ENCODE data around the gene PHLDB2.

- no peak for TF ChIP-seq FOS (IDR thresholded peaks at IDR 0.05; ENCODE audit: low read depth, low read length)
- TF ChIP-seq, protein P1, sequence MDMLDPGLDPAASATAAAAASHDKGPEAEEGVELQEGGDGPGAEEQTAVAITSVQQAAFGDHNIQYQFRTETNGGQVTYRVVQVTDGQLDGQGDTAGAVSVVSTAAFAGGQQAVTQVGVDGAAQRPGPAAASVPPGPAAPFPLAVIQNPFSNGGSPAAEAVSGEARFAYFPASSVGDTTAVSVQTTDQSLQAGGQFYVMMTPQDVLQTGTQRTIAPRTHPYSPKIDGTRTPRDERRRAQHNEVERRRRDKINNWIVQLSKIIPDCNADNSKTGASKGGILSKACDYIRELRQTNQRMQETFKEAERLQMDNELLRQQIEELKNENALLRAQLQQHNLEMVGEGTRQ (IDR thresholded peaks at IDR 0.05; ENCODE audit: low read depth, low read length), result no peak
- TF ChIP-seq CTCF (conservative IDR thresholded peaks at IDR 0.05; ENCODE audit: low read depth, low read length), result no peak
- no peak for TF ChIP-seq CEBPB (IDR thresholded peaks at IDR 0.05; ENCODE audit: low read depth, low read length)
- TF ChIP-seq RAD21 (IDR thresholded peaks at IDR 0.05; ENCODE audit: low read length), result no peak
- TF ChIP-seq POLR2A (IDR thresholded peaks at IDR 0.05; ENCODE audit: low read depth, low read length), result no peak
- no peak for TF ChIP-seq RFX5 (IDR thresholded peaks at IDR 0.05; ENCODE audit: low read depth, low read length)
Measured at GRCh38 chr3:112000966-112001365, 141.9 kb downstream of the PHLDB2 start.

Measured in IMR-90 (cell line).